Measurements from ENCODE around the gene TTC7B. TPM values are rescaled to one million over a fixed set of nuclear protein-coding genes. Genes with fewer than 3 reads are reported as not detected.

Gene TTC7B
- total and polyA plus RNA-seq, 2 of the 8 experiments (the other 6 are each of a cell fraction or from before 2014, with no cell fraction given) = 23.7 to 34.0 TPM

DNA sequence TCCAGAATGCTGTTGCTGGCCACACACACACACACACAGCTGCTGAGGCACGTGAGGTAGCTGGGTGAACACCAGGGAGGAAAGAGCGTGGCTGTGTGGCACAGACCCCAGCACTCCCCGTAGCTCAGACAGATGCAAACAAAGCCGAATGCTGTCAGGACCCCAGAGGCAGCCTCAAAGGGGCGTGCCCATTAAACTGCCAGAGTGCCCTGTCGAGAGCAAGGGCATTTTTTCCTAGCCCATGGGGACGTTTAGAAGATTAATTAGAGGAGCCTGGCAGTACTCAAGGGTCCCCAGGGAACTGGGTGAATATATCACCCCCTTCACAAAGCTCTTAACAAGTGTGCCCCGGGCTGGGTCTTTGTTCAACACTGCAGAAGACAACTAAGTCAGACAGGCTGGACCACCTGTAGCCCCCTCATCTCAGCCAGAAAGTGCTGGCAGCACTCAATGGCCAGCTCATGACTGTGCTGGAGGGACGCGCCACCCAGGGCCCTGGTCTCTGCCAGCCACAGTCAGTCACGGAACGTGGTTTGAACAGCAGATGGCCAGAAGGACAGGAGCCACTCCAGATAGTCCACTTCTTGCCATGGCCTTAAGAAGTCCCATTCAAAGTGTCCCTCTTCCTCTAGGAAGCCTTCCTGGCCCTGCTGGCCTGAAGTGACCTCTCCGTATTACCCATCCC, 37.5 kb downstream of the TTC7B start:
- no peak for DNase-seq (ENCODE audit: low read depth in 1 of 2, low spot score in 2 of 2)

More for the DNA sequence above, 37.5 kb downstream of the TTC7B start:
- Histone ChIP-seq H2BK15ac (ENCODE audit: low read length) (no peak overlapping the region), H3K79me2 (ENCODE audit: control insufficient read depth in 1 of 2, insufficient read depth in 2 of 2, low read length in 2 of 2) (no peaks in the 10 kb centered on the region), H3K27me3 (replicated peaks in 1 of 4; ENCODE audit: control insufficient read depth in 3 of 4, extremely low read depth in 1 of 4, insufficient read depth in 3 of 4, low read length in 3 of 4) (no peaks in the 10 kb centered on the region; a peak in 1 of 7 replicates), H3K4me1 (replicated peaks in 1 of 4; ENCODE audit: control insufficient read depth in 3 of 4, insufficient read depth in 4 of 4, low read length in 3 of 4) (no peaks in the 10 kb centered on the region; a peak in 1 of 7 replicates), H2AK5ac (ENCODE audit: low read depth, low read length) (no peak overlapping the region), H4K91ac (replicated peaks; ENCODE audit: insufficient read length, low read length) (no peak overlapping the region), H3K4me3 (ENCODE audit: extremely low read depth in 1 of 4, insufficient read depth in 2 of 4, low read depth in 3 of 4, low read length in 4 of 4) (no peak overlapping the region), H2BK12ac (ENCODE audit: low read depth, low read length) (no peak overlapping the region), H3K27ac (ENCODE audit: low read depth, low read length) (no peak overlapping the region), H2AFZ (ENCODE audit: low read length) (no peak overlapping the region), H4K5ac (ENCODE audit: insufficient read length, low read depth, low read length) (no peak overlapping the region), H3K4ac (replicated peaks; ENCODE audit: insufficient read length, low read depth, low read length) (no peak overlapping the region), H3K56ac (replicated peaks; ENCODE audit: insufficient read length, low read depth, low read length) (no peak overlapping the region), H4K20me1 (replicated peaks in 1 of 2; ENCODE audit: control insufficient read depth in 1 of 2, insufficient read depth in 2 of 2, low read length in 2 of 2) (no peaks in the 10 kb centered on the region), H3K14ac (ENCODE audit: insufficient read length) (no peak overlapping the region), H4K8ac (ENCODE audit: extremely low read depth, insufficient read depth, low read length) (no peak overlapping the region), H2BK5ac (ENCODE audit: low read depth, low read length) (no peak overlapping the region; the same call in 1 of the 2 replicates), H3K23ac (ENCODE audit: insufficient read length) (no peak overlapping the region), H3K9ac (replicated peaks in 1 of 4; ENCODE audit: extremely low read depth in 1 of 4, low read depth in 3 of 4, low read length in 3 of 4) (no peak overlapping the region), H3K9me3 (ENCODE audit: insufficient read depth in 2 of 2, low read depth in 1 of 2, low read length in 1 of 2) (no peaks in the 10 kb centered on the region), H3K79me1 (ENCODE audit: low read depth, low read length) (no peaks in the 10 kb centered on the region), H3K36me3 (ENCODE audit: control insufficient read depth in 2 of 4, insufficient read depth in 4 of 4, low read length in 3 of 4) (no peaks in the 10 kb centered on the region), H3K23me2 (ENCODE audit: low read depth, low read length) (no peaks in the 10 kb centered on the region), H3K4me2 (ENCODE audit: insufficient read depth in 1 of 2, low read depth in 2 of 2, low read length in 2 of 2) (no peak overlapping the region), H3K18ac (ENCODE audit: extremely low read depth, low read length) (no peak overlapping the region), H2BK20ac (ENCODE audit: low read length) (no peak overlapping the region), H2BK120ac (replicated peaks; ENCODE audit: low read depth, low read length) (no peak overlapping the region)
- ChIA-PET CTCF (ENCODE audit: partially characterized antibody) (interaction anchor here (0.6 to 1.2 kb wide), 3 partner anchors 24 to 1013 kb away, joined by 3 to 4 read pairs (median 3); no protein-coding TSS in a partner anchor), POLR2A (ENCODE audit: partially characterized antibody) (interaction anchor here (0.5 kb wide), 1 partner anchor 40 kb away, joined by 3 read pairs; no protein-coding TSS in a partner anchor)
- no peak for TF ChIP-seq FOSL1 (IDR thresholded peaks at IDR 0.05; ENCODE audit: insufficient read depth, low read depth, low read length)
- no peak for FAIRE-seq
- WGBS, 2 experiments (ENCODE audit: extremely low coverage in 1 of 2, insufficient coverage in 1 of 2, insufficient read length in 1 of 2, insufficient replicate concordance in 2 of 2, low coverage in 1 of 2, low lambda C conversion rate in 2 of 2, missing lambda C conversion rate in 1 of 2) = 88% methylated on average over 13 of the region's 13 CpGs; no CpG with 5 or more reads in 1 of the 2 experiments
